ENCODE data around the gene BACH2. TPM values are rescaled to one million over a fixed set of nuclear protein-coding genes. Genes with fewer than 3 reads are reported as not detected.

The BACH2 gene
- total and polyA plus RNA-seq, 2 of the 8 experiments (the other 6 are each of a cell fraction or from before 2014, with no cell fraction given): 1.9 to 5.9 TPM

GRCh38 chr6:90113389-90113788 is 183.3 kb downstream of the BACH2 start:
- H2BK120ac ChIP-seq (replicated peaks; ENCODE audit: low read depth, low read length): no peak overlapping the region
- CTCF ChIA-PET (ENCODE audit: partially characterized antibody): no interaction called here

More at GRCh38 chr6:90113389-90113788, 183.3 kb downstream of the BACH2 start:
- H2BK5ac ChIP-seq (ENCODE audit: low read depth, low read length): no peak overlapping the region
- no peaks in the 10 kb centered on the region; a peak in 2 of 7 replicates for H3K4me1 ChIP-seq (replicated peaks in 1 of 4; ENCODE audit: control insufficient read depth in 3 of 4, insufficient read depth in 4 of 4, low read length in 3 of 4)
- no peak overlapping the region for H2BK15ac ChIP-seq (ENCODE audit: low read length)
- H4K8ac ChIP-seq (ENCODE audit: extremely low read depth, insufficient read depth, low read length): no peak overlapping the region
- no peak overlapping the region for H3K14ac ChIP-seq (ENCODE audit: insufficient read length)
- H2BK12ac ChIP-seq (ENCODE audit: low read depth, low read length): no peak overlapping the region
- DNase-seq (ENCODE audit: low read depth in 1 of 2, low spot score in 2 of 2): no peak
- no peak overlapping the region for H3K27ac ChIP-seq (ENCODE audit: low read depth, low read length)
- H3K79me2 ChIP-seq (ENCODE audit: control insufficient read depth in 1 of 2, insufficient read depth in 2 of 2, low read length in 2 of 2): no peaks in the 10 kb centered on the region
- no peak overlapping the region for H3K4me3 ChIP-seq (ENCODE audit: extremely low read depth in 1 of 4, insufficient read depth in 2 of 4, low read depth in 3 of 4, low read length in 4 of 4)
- no peak overlapping the region for H2AK5ac ChIP-seq (ENCODE audit: low read depth, low read length)
- no peak overlapping the region for H3K23ac ChIP-seq (ENCODE audit: insufficient read length)
- H4K20me1 ChIP-seq (replicated peaks in 1 of 2; ENCODE audit: control insufficient read depth in 1 of 2, insufficient read depth in 2 of 2, low read length in 2 of 2): no peaks in the 10 kb centered on the region
- no peak overlapping the region for H3K4ac ChIP-seq (replicated peaks; ENCODE audit: insufficient read length, low read depth, low read length)
- H3K9ac ChIP-seq (replicated peaks in 1 of 4; ENCODE audit: extremely low read depth in 1 of 4, low read depth in 3 of 4, low read length in 3 of 4): no peak overlapping the region
- no peaks in the 10 kb centered on the region for H3K27me3 ChIP-seq (replicated peaks in 1 of 4; ENCODE audit: control insufficient read depth in 3 of 4, extremely low read depth in 1 of 4, insufficient read depth in 3 of 4, low read length in 3 of 4)
- FAIRE-seq: no peak
- H4K5ac ChIP-seq (ENCODE audit: insufficient read length, low read depth, low read length): no peak overlapping the region
- no peaks in the 10 kb centered on the region for H3K36me3 ChIP-seq (ENCODE audit: control insufficient read depth in 2 of 4, insufficient read depth in 4 of 4, low read length in 3 of 4)
- no peak overlapping the region for H3K56ac ChIP-seq (replicated peaks; ENCODE audit: insufficient read length, low read depth, low read length)
- TF ChIP-seq SIX5 (IDR thresholded peaks at IDR 0.05; ENCODE audit: low read depth, low read length): no peak
- TF ChIP-seq KDM1A (IDR thresholded peaks at IDR 0.05; ENCODE audit: borderline replicate concordance, low read length): no peak
- no peak for TF ChIP-seq RXRA (IDR thresholded peaks at IDR 0.05; ENCODE audit: insufficient read depth, low read depth, low read length)
- TF ChIP-seq FOSL1 (IDR thresholded peaks at IDR 0.05; ENCODE audit: insufficient read depth, low read depth, low read length): no peak
- no peak for TF ChIP-seq CBX8 (IDR thresholded peaks at IDR 0.05; ENCODE audit: borderline replicate concordance, low read depth, low read length)
- no peak for TF ChIP-seq POLR2A (IDR thresholded peaks at IDR 0.05; ENCODE audit: control extremely low read depth in 1 of 2, low read depth in 2 of 2, low read length in 2 of 2)
- TF ChIP-seq HDAC6 (IDR thresholded peaks at IDR 0.05; ENCODE audit: low read depth, low read length): no peak
- H2BK20ac ChIP-seq (ENCODE audit: low read length): no peak overlapping the region
- no peak overlapping the region for H4K91ac ChIP-seq (replicated peaks; ENCODE audit: insufficient read length, low read length)
- no peak overlapping the region for H3K18ac ChIP-seq (ENCODE audit: extremely low read depth, low read length)
- no peak overlapping the region for H2AFZ ChIP-seq (ENCODE audit: low read length)
- no peaks in the 10 kb centered on the region for H3K79me1 ChIP-seq (ENCODE audit: low read depth, low read length)
- H3K4me2 ChIP-seq (ENCODE audit: insufficient read depth in 1 of 2, low read depth in 2 of 2, low read length in 2 of 2): no peak overlapping the region
- POLR2A ChIA-PET (ENCODE audit: partially characterized antibody): no interaction called here
- no peaks in the 10 kb centered on the region for H3K23me2 ChIP-seq (ENCODE audit: low read depth, low read length)
- H3K9me3 ChIP-seq (ENCODE audit: insufficient read depth in 2 of 2, low read depth in 1 of 2, low read length in 1 of 2): no peaks in the 10 kb centered on the region
